Urinary bladder (tissue), 4 donors: ENCODE measurements around the gene NFAT5. TPM values are rescaled to one million over a fixed set of nuclear protein-coding genes. Genes with fewer than 3 reads are reported as not detected.
"Not testable (repeated sequence)": the region's sequence is repeated elsewhere in the genome, so short reads cannot be mapped to it uniquely, and the experiment has no call there.

ENCODE experiments used
- DNase-seq: peaks from one replicate; pipeline ENCODE4 v3.0.0-alpha.2; 2015; ENCODE audit errors: extremely low spot score
- H3K27ac ChIP-seq: one replicate; pipeline ENCODE4 v1.5.1; 2013; ENCODE audit warnings: low read depth, mild to moderate bottlenecking, moderate library complexity
- H3K36me3 ChIP-seq: one replicate; pipeline ENCODE4 v1.6.1; 2013; ENCODE audit warnings: mild to moderate bottlenecking, moderate library complexity; ENCODE audit not compliant: insufficient read depth
- H3K4me1 ChIP-seq: one replicate; pipeline ENCODE4 v1.6.1; 2013; ENCODE audit warnings: mild to moderate bottlenecking, moderate library complexity; ENCODE audit not compliant: insufficient read depth
- H3K4me3 ChIP-seq: one replicate; pipeline ENCODE4 v1.5.1; 2013; ENCODE audit warnings: low read depth, low read length
- WGBS: extraction: QIAGEN DNeasy Blood & Tissue Kit; methylation state at CpG from one replicate; pipeline ENCODE4 v1.1.7; 2013; 5-methylcytosine and 5-hydroxymethylcytosine counted together
- polyA plus RNA-seq: library from polyadenylated mRNA; stranded (reverse); fragments of 200-250 nt; gene quantifications from one replicate; pipeline ENCODE4 v1.2.3, GENCODE V29; 2013
- total RNA-seq: library from RNA; depleted of rRNA; stranded (reverse); fragments of >200 nt; gene quantifications from one replicate; pipeline ENCODE4 v1.2.3, GENCODE V29; 2014
- donor health status: healthy with polysubstance abuse.
- donor health status: healthy.

NFAT5 gene
- total RNA-seq (100 TPM), polyA plus RNA-seq (7.1 TPM)

DNA sequence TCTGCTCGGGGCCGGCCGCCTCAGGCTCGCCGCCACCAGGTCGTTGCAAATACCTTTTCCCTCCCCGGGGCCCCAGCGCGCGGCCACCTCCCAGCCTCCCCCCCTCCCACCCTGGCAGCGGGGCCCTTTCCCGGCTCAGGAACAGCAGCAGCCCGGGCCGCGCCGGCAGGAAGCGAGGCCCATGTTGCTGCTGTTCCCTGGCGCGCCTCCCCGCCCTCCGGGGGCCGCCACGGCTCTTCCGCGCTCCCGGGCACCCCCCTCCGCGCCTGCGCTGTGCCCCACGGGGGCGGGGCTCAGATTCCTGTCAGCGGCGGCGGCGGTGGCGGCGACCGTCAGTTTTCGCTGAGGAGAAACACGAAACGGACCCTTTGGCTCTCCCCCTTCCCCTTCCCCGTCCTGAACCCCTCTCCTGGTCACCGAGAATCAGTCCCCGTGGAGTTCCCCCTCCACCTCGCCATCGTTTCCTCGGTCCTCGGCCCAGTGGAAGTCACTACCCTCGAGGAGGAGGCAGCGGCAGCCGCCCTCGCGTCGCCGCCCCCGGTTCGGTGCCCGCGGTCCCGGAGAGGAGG, at the start of gene NFAT5:
Gene NFAT5 (plus strand): TSS at position 296 of the 569 bp plus-strand sequence. CDS start 336 bp downstream, outside the sequence.
- H3K27ac ChIP-seq, result peak within 1 kb of the TSS; percentile 98
- no peaks in the 10 kb centered on the region for H3K36me3 ChIP-seq
- DNase-seq, result peak; percentile 70
- H3K4me1 ChIP-seq, result peaks cover 2% of the 10 kb centered on the region
- under 1% methylated on average over 60 of the region's 60 CpGs for WGBS
- peak within 1 kb of the TSS; percentile 98 for H3K4me3 ChIP-seq

- not testable (repeated sequence) for H3K27ac ChIP-seq, H3K4me3 ChIP-seq, DNase-seq, H3K4me1 ChIP-seq, H3K36me3 ChIP-seq
- WGBS, result 91% methylated on average over 6 of the region's 6 CpGs
Observed at GRCh38 chr16:69517914-69518313, 47.9 kb upstream of the NFAT5 start.

GRCh38 chr16:69520413-69520799, 45.4 kb upstream of the NFAT5 start:
- no peaks in the 10 kb centered on the region for H3K36me3 ChIP-seq
- 98% methylated on average over 4 of the region's 4 CpGs for WGBS
- H3K4me3 ChIP-seq, result no peak overlapping the region
- no peak for DNase-seq
- H3K4me1 ChIP-seq, result no peaks in the 10 kb centered on the region
- no peak overlapping the region for H3K27ac ChIP-seq

DNA sequence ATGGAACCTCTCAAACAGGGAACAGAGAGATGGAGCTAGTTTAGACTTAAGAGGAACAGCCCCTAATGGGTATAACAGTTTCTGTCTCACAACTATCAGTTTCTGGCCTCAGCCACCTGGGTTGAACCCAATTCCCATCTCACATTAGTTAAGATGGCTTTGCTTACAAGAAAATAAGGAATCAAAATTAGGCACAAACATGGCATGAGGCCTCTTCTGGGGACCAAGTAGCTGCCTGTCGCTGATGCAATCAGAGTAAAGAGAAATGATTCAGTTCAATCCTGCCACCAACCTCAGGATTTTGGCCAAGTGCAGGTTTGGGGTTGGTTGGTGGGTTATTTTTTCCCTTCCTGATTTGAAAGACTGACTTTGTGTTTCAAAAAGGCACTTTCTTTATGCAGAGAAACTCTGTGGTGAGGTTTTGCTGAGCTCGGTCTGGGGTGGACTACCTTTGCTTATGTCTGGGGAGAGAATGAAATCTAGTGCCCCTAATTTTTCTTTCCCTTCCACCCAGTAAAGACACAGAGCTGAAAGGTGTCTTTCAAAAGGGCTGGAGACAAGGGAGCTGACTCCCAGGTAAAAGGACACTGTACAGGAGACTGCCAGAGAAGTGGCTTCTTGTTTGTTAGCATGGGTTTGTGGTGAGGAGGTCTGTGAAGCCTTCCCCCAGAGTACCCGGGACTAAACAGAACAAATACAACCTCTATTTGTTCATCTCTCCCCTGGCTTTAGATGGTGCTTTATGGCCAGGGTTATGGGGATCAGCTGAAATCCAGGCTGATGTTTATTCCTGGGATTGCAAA, 44.8 kb upstream of the NFAT5 start:
- no peak for DNase-seq
- H3K4me1 ChIP-seq, result no peaks in the 10 kb centered on the region
- WGBS, result 58% methylated on average over 3 of the region's 3 CpGs
- H3K27ac ChIP-seq, result no peak overlapping the region
- no peak overlapping the region for H3K4me3 ChIP-seq
- H3K36me3 ChIP-seq, result no peaks in the 10 kb centered on the region

GRCh38 chr16:69522041-69522578, 43.7 kb upstream of the NFAT5 start:
- no peaks in the 10 kb centered on the region for H3K4me1 ChIP-seq
- no peak overlapping the region for H3K4me3 ChIP-seq
- H3K27ac ChIP-seq, result no peak overlapping the region
- H3K36me3 ChIP-seq, result no peaks in the 10 kb centered on the region
- WGBS, result 94% methylated on average over 5 of the region's 5 CpGs
- DNase-seq, result no peak

DNA sequence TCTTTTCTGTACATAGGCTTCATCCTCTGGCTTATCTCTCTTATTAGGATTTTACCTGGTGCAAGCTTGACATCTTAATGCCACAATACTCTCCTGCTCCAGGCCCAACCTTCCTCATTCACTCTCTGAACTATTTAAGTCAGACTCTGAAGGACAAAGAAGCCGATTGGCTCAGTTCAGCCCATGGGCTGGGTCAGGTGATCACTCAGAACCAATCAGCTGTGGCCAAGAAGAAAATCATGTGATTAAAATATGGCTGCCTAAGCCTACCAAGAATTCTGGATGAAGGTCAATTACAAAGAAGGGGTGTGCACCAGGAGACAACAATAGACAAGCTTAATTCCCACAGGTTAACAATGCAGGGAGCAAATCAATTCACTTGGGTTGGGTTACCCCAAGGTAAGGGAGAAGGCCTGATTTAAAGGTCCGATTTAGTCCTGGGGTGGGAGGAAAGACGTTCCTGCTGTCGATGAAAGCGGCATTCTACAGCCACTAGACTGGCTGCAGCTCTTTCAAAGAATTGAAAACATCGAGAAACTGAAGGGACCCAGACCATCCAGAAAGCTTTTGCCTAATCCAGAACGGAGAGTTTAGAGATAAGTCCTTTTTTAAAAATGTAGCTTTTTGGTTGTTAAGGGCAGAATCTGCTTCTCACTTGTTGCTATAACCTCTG, 42.9 kb upstream of the NFAT5 start:
- no peaks in the 10 kb centered on the region for H3K36me3 ChIP-seq
- no peaks in the 10 kb centered on the region for H3K4me1 ChIP-seq
- 85% methylated on average over 7 of the region's 7 CpGs for WGBS
- H3K27ac ChIP-seq, result no peak overlapping the region
- no peak overlapping the region for H3K4me3 ChIP-seq
- DNase-seq, result no peak

DNA sequence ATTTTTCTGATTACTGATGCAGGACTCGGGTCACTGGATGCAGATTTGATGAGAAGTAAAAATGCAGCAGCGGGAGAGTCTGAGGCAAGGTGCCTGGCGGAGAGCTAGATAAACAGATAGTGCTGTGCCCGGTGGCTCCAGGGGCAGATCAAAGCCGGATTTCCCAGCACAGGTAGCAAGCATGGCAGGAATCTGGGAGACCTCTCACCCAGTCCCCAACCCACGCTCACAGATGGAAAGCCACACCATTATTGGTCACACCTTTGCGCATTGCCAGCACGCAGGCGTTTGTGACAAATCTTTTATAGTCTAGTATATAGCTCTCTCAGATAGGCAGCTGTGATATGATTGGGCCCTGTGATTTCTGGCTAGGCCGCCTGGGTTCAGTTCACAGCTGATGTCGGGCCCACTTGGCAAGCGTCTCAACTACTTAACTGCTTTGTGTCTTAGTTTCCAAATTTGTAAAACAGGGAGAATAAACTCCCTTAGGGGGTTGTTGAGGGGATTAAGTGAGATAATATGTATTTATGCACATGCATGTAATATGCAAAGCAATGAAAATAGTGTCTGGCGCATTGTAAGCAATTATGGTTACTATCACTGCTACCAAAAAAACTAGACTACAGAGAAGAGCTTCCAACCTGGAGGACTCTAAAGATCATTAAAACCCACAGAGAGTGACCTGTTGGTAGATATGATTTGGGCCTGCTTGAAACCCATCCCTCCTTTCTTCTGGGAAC, 42.0 kb upstream of the NFAT5 start:
- Histone ChIP-seq H3K36me3 (no peaks in the 10 kb centered on the region), H3K4me1 (no peaks in the 10 kb centered on the region), H3K4me3 (no peak overlapping the region), H3K27ac (no peak overlapping the region)
- WGBS, result 55% methylated on average over 13 of the region's 13 CpGs
- DNase-seq, result no peak

GRCh38 chr16:69526831-69527655, 38.7 kb upstream of the NFAT5 start:
- no peak for DNase-seq
- H3K4me3 ChIP-seq, result no peak overlapping the region
- no peaks in the 10 kb centered on the region for H3K4me1 ChIP-seq
- no peaks in the 10 kb centered on the region for H3K36me3 ChIP-seq
- no peak overlapping the region for H3K27ac ChIP-seq
- WGBS, result 91% methylated on average over 11 of the region's 11 CpGs

DNA sequence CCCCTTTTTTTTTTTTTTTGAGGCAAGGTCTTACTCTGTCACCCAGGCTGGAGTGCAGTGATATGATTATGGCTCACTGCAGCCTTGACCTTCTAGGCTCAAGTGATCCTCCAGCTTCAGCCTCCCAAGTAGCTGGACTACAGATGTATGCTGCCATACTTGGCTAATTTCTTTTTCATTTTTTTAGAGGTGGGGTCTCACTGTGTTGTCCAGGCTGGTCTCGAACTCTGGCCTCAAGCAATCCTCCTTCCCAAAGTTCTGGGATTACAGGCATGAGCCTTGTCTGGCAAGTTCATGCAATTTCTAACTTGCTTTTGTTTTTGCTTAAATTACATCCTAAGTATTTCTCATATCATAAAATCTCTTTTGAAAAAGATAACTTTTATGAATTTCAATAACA, 33.8 kb upstream of the NFAT5 start:
- H3K4me3 ChIP-seq, result no peak overlapping the region
- WGBS, result 89% methylated on average over 1 of the region's 1 CpG
- no peak for DNase-seq
- no peaks in the 10 kb centered on the region for H3K36me3 ChIP-seq
- H3K4me1 ChIP-seq, result no peaks in the 10 kb centered on the region
- H3K27ac ChIP-seq, result no peak overlapping the region

DNA sequence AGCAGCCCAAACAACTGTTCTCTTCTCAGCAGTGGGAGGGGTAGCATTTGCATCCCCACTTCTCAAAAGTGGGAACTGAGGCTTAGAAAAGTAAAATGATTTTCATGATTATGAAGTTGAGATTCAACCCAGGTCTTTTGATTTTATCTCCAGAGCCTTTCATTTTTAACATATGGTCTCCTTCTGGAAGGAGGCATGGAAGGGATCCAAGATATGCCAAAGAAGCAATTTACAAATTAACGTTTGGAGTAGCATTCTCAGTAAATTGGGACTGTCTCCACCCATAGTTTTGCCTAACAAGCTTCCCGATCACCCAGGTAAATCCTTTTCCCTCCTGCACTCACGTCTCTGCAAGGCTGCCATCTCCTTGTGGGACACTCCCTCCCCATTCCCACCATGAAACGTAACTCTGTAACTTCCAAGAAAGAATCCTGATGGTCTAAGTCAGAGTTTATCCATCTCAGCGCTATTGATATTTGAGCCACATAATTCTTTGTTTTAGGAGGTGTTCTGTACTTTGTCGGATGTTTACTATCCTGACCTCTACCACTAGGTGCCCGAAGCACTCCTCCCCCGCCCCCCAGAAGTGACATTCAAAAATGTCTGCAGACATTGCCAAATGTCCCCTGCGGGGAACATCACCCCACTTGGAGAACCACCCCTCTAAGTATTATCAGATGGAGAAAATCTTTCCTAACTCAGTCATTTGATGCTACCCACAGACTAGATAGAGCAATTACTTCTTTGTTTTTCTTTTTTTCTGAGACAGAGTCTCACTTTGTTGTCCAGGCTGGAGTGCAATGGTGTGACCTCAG, 32.9 kb upstream of the NFAT5 start:
- DNase-seq, result no peak
- no peak overlapping the region for H3K4me3 ChIP-seq

DNA sequence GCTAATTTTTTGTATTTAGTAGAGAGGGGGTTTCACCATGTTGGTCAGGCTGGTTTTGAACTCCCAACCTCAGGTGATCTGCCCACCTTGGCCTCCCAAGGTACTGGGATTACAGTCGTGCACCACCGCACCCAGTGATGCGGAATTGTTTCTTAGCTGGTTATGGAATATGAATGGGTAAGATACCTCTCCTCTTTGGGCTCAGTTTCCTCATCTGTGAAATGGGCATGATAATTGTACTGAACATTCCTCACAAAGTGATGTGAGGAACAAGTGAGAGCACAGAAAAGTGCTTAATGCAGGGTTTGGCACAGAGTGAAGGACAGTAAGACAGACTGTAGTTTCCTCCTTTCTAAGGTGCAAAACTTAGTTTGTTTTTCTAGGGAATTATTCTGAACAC, 31.0 kb upstream of the NFAT5 start:
- 96% methylated on average over 3 of the region's 3 CpGs for WGBS

More for the DNA sequence above, 32.9 kb upstream of the NFAT5 start:
- no peaks in the 10 kb centered on the region for H3K4me1 ChIP-seq
- no peak overlapping the region for H3K27ac ChIP-seq
- WGBS, result 41% methylated on average over 8 of the region's 9 CpGs
- no peaks in the 10 kb centered on the region for H3K36me3 ChIP-seq

More for the DNA sequence above, 31.0 kb upstream of the NFAT5 start:
- Histone ChIP-seq H3K4me3 (no peak overlapping the region), H3K4me1 (no peaks in the 10 kb centered on the region), H3K36me3 (no peaks in the 10 kb centered on the region), H3K27ac (no peak overlapping the region)
- DNase-seq, result no peak
